GM19043 (cell line): Measurements from ENCODE around the gene DDX5.

Experiments used
- ATAC-seq: cut with Tn5 transposase; IDR thresholded peaks from one replicate; pipeline ENCODE4 v1.9.1; 2021; ENCODE audit warnings: low read depth; ENCODE audit not compliant: unreplicated experiment

The DDX5 gene

DNA sequence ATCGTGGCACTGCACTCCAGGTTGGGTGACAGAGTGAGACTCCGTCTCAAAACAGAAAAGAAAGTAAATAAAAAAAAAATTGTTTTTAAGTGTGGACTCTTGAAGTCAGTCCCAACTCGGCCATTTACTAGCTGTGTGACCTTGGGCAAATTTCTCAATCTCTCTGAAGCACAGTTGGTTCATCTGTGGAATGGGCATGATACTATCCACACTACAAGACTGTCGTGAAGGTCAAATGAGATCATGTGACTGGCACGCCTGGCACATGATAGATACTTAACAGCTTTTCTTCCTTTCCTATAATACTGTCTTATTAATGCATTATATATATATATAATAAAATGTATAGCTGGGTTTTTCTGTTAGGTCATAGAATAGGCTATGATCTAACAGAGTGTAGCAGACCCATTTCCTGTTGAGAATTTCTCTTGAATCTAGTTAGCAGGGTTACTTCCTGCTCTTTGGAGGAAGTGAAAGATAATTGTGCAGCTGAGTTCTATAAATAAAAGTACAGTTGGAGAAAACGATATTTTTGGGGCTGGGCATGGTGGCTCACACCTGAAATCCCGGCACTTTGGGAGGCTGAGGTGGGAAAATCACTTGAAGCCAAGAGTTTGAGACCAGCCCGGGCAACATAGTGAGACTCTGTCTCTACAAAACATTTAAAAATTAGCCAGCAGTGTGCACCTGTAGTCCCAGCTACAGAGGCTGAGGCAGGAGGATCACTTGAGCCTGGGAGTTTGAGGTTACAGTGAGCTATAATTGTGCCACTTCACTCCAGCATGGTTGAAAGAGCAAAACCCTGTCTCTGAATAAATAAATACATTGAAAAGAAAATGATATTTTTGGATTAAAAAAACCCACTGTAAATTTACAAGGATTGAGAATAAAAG lies 49.9 kb downstream of the DDX5 start:
- no peak for ATAC-seq

DNA sequence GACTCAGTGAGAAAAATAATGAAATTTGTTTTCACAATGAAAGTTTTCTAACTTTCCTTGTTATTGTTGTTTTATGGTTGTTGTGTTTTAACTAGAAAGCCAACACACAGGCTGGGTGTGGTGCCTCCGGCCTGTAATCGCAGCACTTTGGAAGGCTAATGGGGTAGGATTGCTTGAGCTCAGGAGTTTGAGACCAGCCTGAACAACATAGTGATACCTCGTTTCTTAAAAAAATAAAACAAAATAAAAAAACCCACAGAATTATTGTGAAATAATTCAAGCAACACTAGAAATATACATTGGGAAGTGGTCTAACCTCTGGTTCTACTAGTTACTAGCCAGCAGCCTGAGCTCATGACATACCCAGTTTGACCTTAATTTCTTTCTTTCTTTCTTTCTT lies 56.5 kb downstream of the DDX5 start:
- ATAC-seq = no peak

DNA sequence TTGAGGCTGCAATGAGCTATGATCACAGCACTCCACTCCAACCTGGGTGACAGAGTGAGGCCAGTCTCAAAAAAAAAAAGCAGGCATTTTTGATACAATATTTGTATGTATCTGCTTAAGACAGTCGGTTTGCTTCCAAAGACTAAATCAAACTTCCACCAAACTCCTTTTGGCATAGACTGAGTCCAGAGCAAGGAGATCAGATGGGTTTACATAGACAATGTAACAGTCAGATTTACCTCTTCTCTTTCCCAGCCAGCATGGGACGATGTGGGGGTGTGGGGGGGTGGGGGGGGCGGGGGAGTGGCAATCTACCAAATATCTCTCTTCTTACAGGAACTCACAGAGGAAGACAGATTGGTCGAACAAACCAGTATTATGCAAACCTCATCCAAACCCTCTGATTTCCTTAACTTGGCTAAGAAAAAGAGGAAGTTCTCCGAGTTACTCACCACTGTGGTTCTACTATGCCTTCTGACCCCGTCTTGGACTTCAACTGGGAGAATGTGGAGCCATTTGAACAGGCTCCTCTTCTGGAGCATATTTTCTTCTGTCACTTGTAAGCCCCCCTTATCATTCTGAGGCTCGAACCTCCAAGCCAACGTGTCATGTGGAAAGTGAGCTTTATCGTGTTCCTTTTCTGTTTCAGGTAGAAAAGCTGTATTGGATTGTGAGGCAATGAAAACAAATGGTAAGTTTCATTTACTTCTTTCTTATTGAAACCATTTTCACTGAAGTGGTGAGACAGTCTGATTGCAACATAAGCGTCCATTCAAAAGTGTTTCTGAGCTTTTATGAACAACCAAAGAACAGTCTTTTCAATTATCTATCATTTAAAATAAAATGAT lies 57.2 kb downstream of the DDX5 start, which contains the start of gene MILR1:
TSS of gene MILR1 (plus strand) at position 451 of the 848 bp plus-strand sequence. CDS start at position 505, 54 bp downstream.
- ATAC-seq = peak; percentile 66
